Measurements from ENCODE around the gene FGB.

FGB gene

DNA sequence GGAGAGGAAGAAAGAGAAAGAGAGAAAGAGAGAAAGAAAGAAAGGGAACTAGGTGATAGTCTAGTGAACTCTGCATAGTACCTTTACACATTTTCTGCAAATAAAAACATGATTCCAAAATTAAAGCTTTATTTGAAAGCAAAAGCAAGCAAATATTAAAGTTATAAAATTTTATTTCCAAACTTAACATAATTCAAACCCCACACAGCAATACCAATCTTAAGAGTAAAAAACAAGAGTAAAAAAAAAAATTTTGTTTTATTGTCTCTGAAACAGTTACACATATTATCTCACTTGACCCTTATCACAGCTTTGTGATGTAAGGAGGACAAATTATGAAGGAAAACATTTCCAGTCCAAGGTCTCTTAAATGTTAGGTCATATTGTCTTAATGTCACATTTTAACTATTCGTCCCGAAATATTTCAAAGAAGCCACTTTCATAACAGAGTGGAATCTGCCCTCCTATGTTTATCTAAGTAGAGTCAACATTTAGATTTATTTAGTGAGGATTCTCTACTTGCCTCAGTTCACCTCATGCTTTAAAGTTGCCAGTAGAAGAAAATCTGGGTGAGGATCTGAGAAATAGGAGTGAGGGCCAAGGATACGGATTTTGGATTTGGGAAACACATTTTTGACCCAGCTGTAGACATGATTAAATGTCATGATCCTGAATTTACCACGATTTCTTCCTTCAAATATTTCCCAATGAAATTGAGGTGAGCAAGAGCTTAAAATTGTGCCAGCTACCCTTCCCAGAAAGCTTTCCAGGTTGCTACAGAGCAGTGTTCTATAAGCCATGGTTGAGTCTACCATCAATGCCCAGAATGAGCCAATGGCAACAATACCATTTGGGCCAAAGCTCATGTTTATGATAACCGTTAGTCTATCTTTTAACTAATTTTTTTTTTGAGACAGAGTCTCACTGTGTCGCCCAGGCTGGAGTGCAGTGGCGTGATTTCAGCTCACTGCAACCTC, 35.3 kb downstream of the FGB start:
- FAIRE-seq: no peak

DNA sequence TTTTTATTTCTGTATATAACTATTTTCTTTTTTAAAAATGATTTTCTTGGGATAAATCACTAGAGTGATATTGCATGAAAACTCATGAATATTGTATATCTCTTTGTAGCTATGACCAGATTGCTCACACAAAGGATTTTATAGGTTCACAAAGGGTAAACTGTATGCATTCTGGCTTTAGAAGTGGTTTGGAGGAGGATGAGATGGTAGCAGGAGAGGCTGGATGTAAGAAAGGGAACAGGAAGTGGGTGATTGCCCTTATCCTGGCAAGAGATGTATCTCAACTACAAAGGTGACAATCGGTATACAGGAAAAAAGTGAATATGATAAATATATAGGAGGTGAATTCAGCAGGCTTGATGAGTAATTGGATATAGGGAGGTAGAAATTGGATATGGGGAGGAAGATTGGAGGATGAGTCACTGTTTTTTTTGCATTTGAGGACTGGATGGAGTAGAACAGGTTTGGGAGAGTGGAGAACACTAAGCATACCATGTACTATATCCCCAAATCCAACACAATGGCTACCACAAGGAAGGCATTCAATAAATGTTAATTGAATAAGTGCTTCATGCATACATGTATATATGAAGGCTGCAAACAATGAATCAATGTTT, 39.7 kb downstream of the FGB start:
- FAIRE-seq: no peak

- no peak for FAIRE-seq
Observed at GRCh38 chr4:154603033-154603943, 40.5 kb downstream of the FGB start.

GRCh38 chr4:154604696-154605200, 41.9 kb downstream of the FGB start:
- no peak for FAIRE-seq

DNA sequence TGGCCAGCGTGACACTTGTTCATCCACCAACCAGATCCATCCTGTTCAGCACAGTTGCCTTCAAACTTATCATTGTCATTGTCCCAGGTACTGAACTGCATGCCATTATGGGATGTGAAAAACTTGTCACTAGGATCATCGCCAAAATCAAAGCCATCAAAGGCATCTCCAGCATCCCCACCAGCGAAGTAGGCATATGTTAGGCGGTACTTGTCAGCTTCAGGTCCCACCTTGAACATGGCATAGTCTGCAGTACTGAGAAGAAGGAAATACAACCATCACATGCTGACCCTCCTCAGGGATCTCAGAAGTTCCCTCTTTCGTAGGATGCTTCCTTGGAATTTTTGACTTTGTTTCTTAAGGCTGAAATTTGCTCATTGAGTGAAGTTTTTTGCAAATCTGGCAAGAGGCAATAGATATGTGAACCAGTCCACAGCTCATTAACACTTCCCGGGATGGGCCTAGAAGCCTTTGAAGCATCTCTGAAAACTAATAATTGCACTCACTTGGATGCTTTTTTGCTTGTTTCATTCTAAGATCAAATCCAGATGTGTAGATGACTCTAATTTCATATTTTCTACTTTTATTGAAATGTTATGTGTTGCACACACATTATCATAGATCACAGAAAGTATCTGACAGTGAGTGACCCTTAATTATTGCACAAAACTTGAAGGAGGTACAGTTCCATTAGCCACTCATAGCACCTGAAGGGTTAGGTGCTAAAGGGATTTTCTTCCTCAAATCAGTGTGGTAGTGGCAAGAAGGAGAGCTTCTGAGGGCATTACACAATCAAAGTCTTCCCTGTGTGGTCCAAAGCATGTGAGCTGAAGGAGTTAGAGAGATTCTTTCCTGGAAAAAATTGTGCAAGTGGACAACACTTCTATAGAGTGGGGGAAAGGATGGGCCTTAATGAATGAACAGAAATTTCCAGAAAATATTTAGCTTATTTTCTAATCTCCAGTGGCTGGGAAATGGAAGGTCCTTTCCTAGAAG, 44.2 kb downstream of the FGB start:
- no peak for FAIRE-seq

GRCh38 chr4:154608361-154609252, 45.8 kb downstream of the FGB start:
- FAIRE-seq: no peak

- no peak for FAIRE-seq
Observed at GRCh38 chr4:154609532-154609931, 46.7 kb downstream of the FGB start.

GRCh38 chr4:154610582-154610981, 47.8 kb downstream of the FGB start:
- no peak for FAIRE-seq

DNA sequence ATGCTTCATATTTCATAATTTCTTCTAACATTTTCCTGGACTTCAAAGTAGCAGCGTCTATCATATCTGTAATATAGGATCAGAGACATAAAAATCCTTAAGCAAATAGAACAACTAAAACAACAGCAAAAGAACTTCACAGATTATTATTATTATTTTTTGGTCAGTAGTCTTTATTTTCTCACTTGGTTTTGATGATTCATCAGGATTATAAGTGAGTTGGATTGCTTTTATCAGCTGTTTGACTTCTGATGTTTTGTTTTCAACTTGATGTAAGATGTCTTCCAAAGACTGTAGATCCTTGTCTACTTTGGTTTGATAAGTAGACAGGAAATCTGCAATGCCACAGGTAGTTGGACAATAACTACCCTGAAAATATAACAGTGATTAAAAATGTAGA, 49.0 kb downstream of the FGB start:
- no peak for FAIRE-seq

DNA sequence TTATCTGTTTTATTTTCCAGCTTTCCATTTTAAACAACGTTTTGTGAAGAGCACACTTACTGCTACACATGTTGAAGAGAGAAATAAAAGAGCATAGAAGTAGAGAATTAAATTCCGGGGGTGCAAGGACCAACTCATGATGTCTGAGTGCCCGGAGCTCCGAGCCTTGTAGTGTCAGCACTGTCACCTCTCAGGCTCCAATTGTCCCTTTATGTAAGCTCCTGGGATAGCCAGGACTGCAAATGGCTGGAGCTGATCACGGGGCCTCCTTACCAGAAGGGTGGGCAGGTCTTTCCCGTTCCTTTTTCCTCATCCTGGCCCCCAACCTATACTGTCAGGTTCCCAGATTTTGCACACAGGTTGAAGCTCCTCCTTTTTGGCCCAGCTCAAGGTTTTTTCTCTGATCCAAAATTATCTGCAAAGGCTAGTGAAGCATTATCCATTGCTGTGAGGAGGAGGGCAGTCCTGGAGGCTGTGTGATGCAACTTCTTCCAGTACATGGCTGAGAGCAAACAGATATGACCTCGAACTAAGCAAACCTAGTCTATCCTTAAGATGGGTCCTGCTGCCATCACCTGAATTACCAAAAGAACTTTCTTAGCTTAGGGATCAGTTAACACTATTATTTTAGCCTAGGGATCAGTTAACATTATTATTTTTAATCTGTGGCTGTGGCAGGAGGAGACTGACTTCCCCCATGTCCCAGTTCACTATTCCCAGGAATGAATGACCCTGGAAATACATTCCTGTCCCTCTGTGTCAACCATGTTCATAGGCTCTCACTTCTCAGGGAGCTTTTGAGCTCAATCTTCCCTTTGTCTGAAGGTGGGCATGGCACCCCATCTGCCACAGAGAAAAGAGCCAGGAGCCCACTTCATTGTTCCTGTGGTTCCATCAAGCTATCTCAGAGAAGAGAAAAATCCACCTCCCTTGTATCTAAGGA, 49.9 kb downstream of the FGB start, which contains the start of gene FGG:
Gene FGG (minus strand): TSS at position 185 of the 943 bp plus-strand sequence. CDS start 47 bp downstream, at position 138.
- no peak for FAIRE-seq

DNA sequence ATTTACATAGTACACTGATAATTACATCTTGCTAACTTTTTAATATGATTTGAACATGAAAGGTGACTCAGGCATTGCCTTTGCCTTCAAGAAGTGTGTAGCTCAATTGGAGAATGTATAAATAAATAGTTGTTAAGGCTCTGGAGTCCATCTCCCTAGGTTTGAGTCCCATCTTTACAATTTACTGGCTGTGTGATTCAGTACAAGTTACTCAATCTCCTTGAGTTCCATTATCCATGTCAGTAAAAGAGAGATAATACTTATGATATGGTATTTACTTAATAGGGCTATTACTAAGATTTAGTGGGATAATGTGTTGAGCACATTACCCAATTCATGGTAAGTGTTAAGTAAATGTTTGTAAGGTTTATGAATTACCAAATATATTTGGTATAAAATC, 51.5 kb downstream of the FGB start:
- no peak for FAIRE-seq

DNA sequence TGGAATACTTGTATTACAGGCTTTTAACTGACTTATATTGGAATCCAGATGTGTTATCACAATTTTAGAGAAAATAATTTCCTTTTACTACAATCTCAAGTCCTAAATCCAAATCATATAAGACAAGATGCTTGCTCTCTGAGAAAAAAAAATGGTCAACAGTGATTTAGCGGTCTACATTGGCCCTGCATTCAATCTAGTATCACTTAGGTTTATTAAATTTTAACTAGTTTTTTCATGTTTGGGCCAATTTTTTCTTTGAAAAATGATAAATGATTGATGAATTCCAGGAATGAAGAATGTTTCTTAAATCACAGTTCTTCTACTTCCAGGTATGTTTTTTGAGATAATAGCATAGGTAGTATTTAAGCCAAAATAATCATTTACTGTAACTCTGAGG, 52.4 kb downstream of the FGB start:
- FAIRE-seq: no peak

- no peak for FAIRE-seq
Observed at GRCh38 chr4:154616287-154616686, 53.5 kb downstream of the FGB start.

- no peak for FAIRE-seq
Observed at GRCh38 chr4:154616731-154617130, 53.9 kb downstream of the FGB start.

DNA sequence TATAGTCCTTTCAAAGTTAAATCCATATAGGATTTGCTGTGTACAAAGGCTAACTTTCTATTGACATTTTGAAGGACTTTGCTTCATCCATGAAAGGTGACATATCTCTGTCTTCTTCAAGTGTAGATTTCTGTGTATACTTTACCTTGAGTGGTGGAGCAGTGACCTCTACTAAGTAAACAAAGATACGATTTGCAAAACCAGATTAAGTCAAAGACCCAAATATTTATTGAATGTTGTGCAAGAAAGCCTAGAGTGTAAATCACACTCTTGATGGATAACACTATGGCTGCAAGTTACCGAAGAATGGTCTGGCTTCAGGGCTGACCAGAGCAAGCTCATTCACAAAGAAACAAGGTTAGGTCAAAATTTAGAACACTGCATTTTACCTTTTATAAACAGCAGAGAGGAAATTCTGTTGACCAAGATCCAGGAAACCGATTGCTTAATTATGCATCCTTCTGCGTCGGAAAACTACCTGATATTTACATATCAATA, 55.1 kb downstream of the FGB start:
- FAIRE-seq: no peak

- FAIRE-seq: no peak
Observed at GRCh38 chr4:154618708-154619315, 56.0 kb downstream of the FGB start.

DNA sequence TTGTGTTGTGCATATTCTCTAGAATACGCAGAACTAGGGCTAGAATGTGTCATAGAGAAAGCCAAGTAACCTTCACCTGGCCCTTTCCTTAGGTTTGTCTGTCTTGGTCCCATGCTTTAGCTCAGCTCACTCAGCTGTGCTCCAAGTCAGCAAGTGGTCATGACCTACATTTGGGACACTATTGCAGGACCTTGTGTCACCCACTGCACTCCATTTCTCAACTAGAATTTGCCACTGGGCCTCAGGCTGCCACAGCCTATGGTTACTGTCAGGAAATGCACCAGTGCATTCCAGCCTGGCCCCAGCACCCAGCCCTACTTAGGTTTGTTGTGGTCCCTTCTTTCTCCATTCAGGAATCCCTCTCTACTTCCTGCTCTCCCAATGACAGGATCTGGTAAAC, 57.3 kb downstream of the FGB start:
- no peak for FAIRE-seq

All from endometrium (tissue), 2 donors.